ENCODE results near the gene PCDH1. TPM values are rescaled to one million over a fixed set of nuclear protein-coding genes. Genes with fewer than 3 reads are reported as not detected.

The PCDH1 gene
- total RNA-seq, 1 experiment from 2014 or later: 146 TPM

GRCh38 chr5:141883184-141883891 is 5.1 kb upstream of the PCDH1 start:
- DNase-seq: peak; percentile 66
- H3K9me3 Mint-ChIP-seq (ENCODE audit: low read depth, unreplicated experiment): no peaks in the 10 kb centered on the region
- CTCF ChIA-PET: interaction anchor here (0.7 to 1.6 kb wide), 3 partner anchors 77 to 202 kb away, joined by 3 to 4 read pairs (median 4); no protein-coding TSS in a partner anchor
- intact Hi-C loops (cut with micrococcal nuclease; ENCODE audit: unreplicated experiment): no loop called here
- peaks cover 14% of the 10 kb centered on the region for H3K36me3 Mint-ChIP-seq (ENCODE audit: insufficient read depth, unreplicated experiment)
- H3K27me3 Mint-ChIP-seq (ENCODE audit: unreplicated experiment): peaks cover 65% of the 10 kb centered on the region
- peaks cover 24% of the 10 kb centered on the region for H3K4me1 Mint-ChIP-seq (ENCODE audit: low read depth, unreplicated experiment)
- no peak overlapping the region for H3K27ac Mint-ChIP-seq (ENCODE audit: unreplicated experiment)
- no peak for TF ChIP-seq CTCF (IDR thresholded peaks at IDR 0.05; ENCODE audit: unreplicated experiment)
- no peak overlapping the region for H3K4me3 Mint-ChIP-seq (ENCODE audit: low read depth, unreplicated experiment)
- BruUV-seq (replicated peaks): no TSS peak

- Mint-ChIP-seq H3K36me3 (ENCODE audit: insufficient read depth, unreplicated experiment) (peaks cover 21% of the 10 kb centered on the region), H3K4me1 (ENCODE audit: low read depth, unreplicated experiment) (peaks cover 24% of the 10 kb centered on the region), H3K27ac (ENCODE audit: unreplicated experiment) (no peak overlapping the region), H3K9me3 (ENCODE audit: low read depth, unreplicated experiment) (no peaks in the 10 kb centered on the region), H3K27me3 (ENCODE audit: unreplicated experiment) (peaks cover 65% of the 10 kb centered on the region), H3K4me3 (ENCODE audit: low read depth, unreplicated experiment) (no peak overlapping the region)
- no peak for DNase-seq
- CTCF ChIA-PET: interaction anchor here (0.7 to 1.6 kb wide), 3 partner anchors 78 to 201 kb away, joined by 3 to 4 read pairs (median 4); no protein-coding TSS in a partner anchor
- no TSS peak for BruUV-seq (replicated peaks)
- no peak for TF ChIP-seq CTCF (IDR thresholded peaks at IDR 0.05; ENCODE audit: unreplicated experiment)
- intact Hi-C loops (cut with micrococcal nuclease; ENCODE audit: unreplicated experiment): no loop called here
Measured at GRCh38 chr5:141882594-141883183, 4.5 kb upstream of the PCDH1 start.

GRCh38 chr5:141881886-141882285 is 3.7 kb upstream of the PCDH1 start:
- H3K9me3 Mint-ChIP-seq (ENCODE audit: low read depth, unreplicated experiment): no peaks in the 10 kb centered on the region
- peaks cover 29% of the 10 kb centered on the region for H3K36me3 Mint-ChIP-seq (ENCODE audit: insufficient read depth, unreplicated experiment)
- DNase-seq: no peak
- H3K4me3 Mint-ChIP-seq (ENCODE audit: low read depth, unreplicated experiment): no peak overlapping the region
- no TSS peak for BruUV-seq (replicated peaks)
- TF ChIP-seq CTCF (IDR thresholded peaks at IDR 0.05; ENCODE audit: unreplicated experiment): no peak
- H3K27ac Mint-ChIP-seq (ENCODE audit: unreplicated experiment): no peak overlapping the region
- CTCF ChIA-PET: interaction anchor here (1.2 to 2.6 kb wide), 3 partner anchors 179 to 190 kb away, joined by 3 to 10 read pairs (median 4); no protein-coding TSS in a partner anchor
- peaks cover 65% of the 10 kb centered on the region for H3K27me3 Mint-ChIP-seq (ENCODE audit: unreplicated experiment)
- intact Hi-C loops (cut with micrococcal nuclease; ENCODE audit: unreplicated experiment): no loop called here
- peaks cover 24% of the 10 kb centered on the region for H3K4me1 Mint-ChIP-seq (ENCODE audit: low read depth, unreplicated experiment)

GRCh38 chr5:141880961-141881801 is 3.0 kb upstream of the PCDH1 start:
- TF ChIP-seq CTCF (IDR thresholded peaks at IDR 0.05; ENCODE audit: unreplicated experiment): no peak
- Mint-ChIP-seq H3K36me3 (ENCODE audit: insufficient read depth, unreplicated experiment) (peaks cover 36% of the 10 kb centered on the region), H3K4me1 (ENCODE audit: low read depth, unreplicated experiment) (peaks cover 24% of the 10 kb centered on the region), H3K27ac (ENCODE audit: unreplicated experiment) (no peak overlapping the region), H3K9me3 (ENCODE audit: low read depth, unreplicated experiment) (no peaks in the 10 kb centered on the region), H3K27me3 (ENCODE audit: unreplicated experiment) (peaks cover 65% of the 10 kb centered on the region), H3K4me3 (ENCODE audit: low read depth, unreplicated experiment) (no peak overlapping the region)
- DNase-seq: no peak
- BruUV-seq (replicated peaks): no TSS peak
- intact Hi-C loops (cut with micrococcal nuclease; ENCODE audit: unreplicated experiment): no loop called here
- CTCF ChIA-PET: interaction anchor here (0.6 to 3.6 kb wide), 12 partner anchors 9 to 189 kb away, joined by 3 to 17 read pairs (median 4); no protein-coding TSS in a partner anchor

Measured in Calu3 (cell line).